ENCODE results near the gene KIF22.
"Not testable (repeated sequence)": the region's sequence is repeated elsewhere in the genome, so short reads cannot be mapped to it uniquely, and the experiment has no call there.

- not testable (repeated sequence) for TF ChIP-seq POLR2A (IDR thresholded peaks at IDR 0.05; ENCODE audit: low read length); GATA1 (IDR thresholded peaks at IDR 0.05; ENCODE audit: low read depth, low read length)
Observed at GRCh38 chr16:29772330-29772729, 18.2 kb upstream of the KIF22 start.
